Subcutaneous abdominal adipose tissue (tissue), 5 donors: ENCODE results near the gene GAPT.

ENCODE experiments used
- H3K27ac ChIP-seq: one replicate; pipeline ENCODE4 v1.7.0; 2013; ENCODE audit warnings: low read depth, mild to moderate bottlenecking, inconsistent platforms, low read length, moderate library complexity
- H3K27me3 ChIP-seq, 5 donors: one replicate each; pipeline ENCODE4 v1.7.0; 2013; ENCODE audit warnings: low read length in 5 of 5, inconsistent platforms in 1 of 5; ENCODE audit not compliant: control insufficient read depth in 5 of 5, insufficient read depth in 4 of 5
- H3K36me3 ChIP-seq, 5 donors: one replicate each; pipeline ENCODE4 v1.7.0; 2013; ENCODE audit warnings: low read length in 5 of 5; ENCODE audit not compliant: control insufficient read depth in 5 of 5, insufficient read depth in 5 of 5
- H3K4me1 ChIP-seq, 5 donors: one replicate each; pipeline ENCODE4 v1.7.0; 2013; ENCODE audit warnings: low read length in 5 of 5, mild to moderate bottlenecking in 3 of 5, moderate library complexity in 1 of 5; ENCODE audit not compliant: control insufficient read depth in 5 of 5, insufficient read depth in 5 of 5
- H3K4me3 ChIP-seq, 5 donors: one replicate each; pipeline ENCODE4 v1.7.0; 2013; ENCODE audit warnings: low read length in 5 of 5, low read depth in 1 of 5
- H3K9ac ChIP-seq, 5 donors: one replicate each; pipeline ENCODE4 v1.7.0; 2013; ENCODE audit warnings: low read length in 5 of 5, mild to moderate bottlenecking in 4 of 5, moderate library complexity in 3 of 5
- H3K9me3 ChIP-seq, 5 donors: one replicate each; pipeline ENCODE4 v1.7.0; 2013; ENCODE audit warnings: low read length in 5 of 5; ENCODE audit not compliant: control insufficient read depth in 5 of 5
- donor health status: healthy.
- donor health status: healthy.
- donor health status: healthy.
- donor health status: healthy.
- donor health status: healthy.

The GAPT gene

GRCh38 chr5:58491216-58491892 is at the start of gene GAPT:
GAPT (plus strand) TSS chr5:58491435; CDS start chr5:58494537, 3,102 bp downstream.
- Histone ChIP-seq H3K9me3 (no peaks in the 10 kb centered on the region), H3K9ac (no peak within 1 kb of the TSS), H3K27me3 (peaks cover 0 to 2% (median 0%) of the 10 kb centered on the region in 5 donors), H3K27ac (no peak within 1 kb of the TSS), H3K4me1 (no peaks in the 10 kb centered on the region), H3K36me3 (no peaks in the 10 kb centered on the region), H3K4me3 (no peak within 1 kb of the TSS)

DNA sequence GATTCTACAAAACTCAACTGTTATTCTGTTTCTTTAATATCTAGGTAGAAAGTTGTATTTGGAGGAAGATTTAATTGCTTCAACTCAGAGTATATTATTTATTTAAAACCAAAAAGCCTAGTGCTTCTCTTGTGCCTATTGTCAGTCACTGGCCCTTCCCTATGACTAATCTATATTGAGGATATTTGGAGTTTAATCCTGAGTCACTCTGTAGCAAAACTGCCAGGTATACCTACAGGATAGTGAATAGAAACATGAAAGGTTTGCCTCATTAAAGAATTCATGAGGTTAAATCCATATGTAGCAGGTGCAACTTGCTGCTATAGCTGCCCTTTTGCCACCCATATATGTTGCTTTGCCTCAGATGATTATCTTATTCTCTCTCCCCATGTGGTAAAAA is 46.4 kb upstream of the GAPT start:
- Histone ChIP-seq H3K27me3 (no peaks in the 10 kb centered on the region), H3K4me3 (no peak overlapping the region), H3K9me3 (peaks cover 0 to 5% (median 0%) of the 10 kb centered on the region in 5 donors), H3K36me3 (no peaks in the 10 kb centered on the region), H3K9ac (no peak overlapping the region), H3K4me1 (no peaks in the 10 kb centered on the region), H3K27ac (no peak overlapping the region)

GRCh38 chr5:58446024-58446423 is 45.2 kb upstream of the GAPT start:
- H3K4me3 ChIP-seq: no peak overlapping the region
- H3K27ac ChIP-seq: no peak overlapping the region
- peaks cover 0 to 5% (median 0%) of the 10 kb centered on the region in 5 donors for H3K9me3 ChIP-seq
- H3K36me3 ChIP-seq: no peaks in the 10 kb centered on the region
- no peak overlapping the region for H3K9ac ChIP-seq
- H3K27me3 ChIP-seq: no peaks in the 10 kb centered on the region
- no peaks in the 10 kb centered on the region for H3K4me1 ChIP-seq

DNA sequence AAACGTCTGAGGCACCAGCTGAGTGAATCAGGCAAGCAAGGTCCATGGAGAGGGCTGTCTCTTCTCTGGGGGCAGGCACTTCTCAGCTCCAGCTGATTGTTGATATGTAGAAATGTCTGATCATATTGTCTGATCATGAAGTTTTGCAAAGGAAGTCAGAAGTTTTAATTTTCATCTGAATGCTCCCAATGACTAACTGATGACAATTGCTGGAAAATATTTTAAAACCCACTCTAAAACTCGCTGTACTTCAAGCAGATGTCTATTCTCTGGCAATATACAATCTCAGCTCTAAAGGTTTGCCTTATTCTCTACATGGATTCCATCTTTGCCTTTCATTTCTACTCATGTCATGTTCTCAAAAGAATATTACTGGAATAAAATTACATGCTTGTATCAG is 44.0 kb upstream of the GAPT start:
- Histone ChIP-seq H3K9me3 (peaks cover 0 to 5% (median 0%) of the 10 kb centered on the region in 5 donors), H3K4me3 (no peak overlapping the region), H3K36me3 (no peaks in the 10 kb centered on the region), H3K4me1 (no peaks in the 10 kb centered on the region), H3K27me3 (no peaks in the 10 kb centered on the region), H3K27ac (no peak overlapping the region), H3K9ac (no peak overlapping the region)

DNA sequence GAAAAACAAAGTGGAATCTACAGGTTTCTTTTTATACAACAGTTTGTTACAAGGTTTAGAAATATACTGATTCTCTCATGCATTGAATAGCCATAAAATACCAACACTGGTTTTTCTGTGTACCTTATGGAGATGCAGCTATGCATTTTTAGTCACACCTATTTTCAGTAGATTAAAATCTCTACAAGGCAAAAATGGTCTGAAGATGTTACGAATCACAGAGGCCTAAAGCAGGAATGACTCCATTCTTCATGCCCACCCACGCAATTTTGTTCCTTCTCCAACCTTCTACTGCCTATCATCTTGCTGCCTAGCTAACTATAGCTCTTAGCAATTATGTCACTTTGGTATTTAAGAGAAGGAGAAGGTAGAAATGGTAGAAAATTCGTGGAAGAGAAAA is 41.2 kb upstream of the GAPT start:
- Histone ChIP-seq H3K4me1 (peaks cover 0 to 10% (median 7%) of the 10 kb centered on the region in 5 donors), H3K27ac (no peak overlapping the region), H3K9me3 (peaks cover 0 to 5% (median 0%) of the 10 kb centered on the region in 5 donors), H3K36me3 (peaks cover 13 to 21% (median 19%) of the 10 kb centered on the region in 5 donors), H3K9ac (no peak overlapping the region), H3K4me3 (no peak overlapping the region), H3K27me3 (no peaks in the 10 kb centered on the region)

DNA sequence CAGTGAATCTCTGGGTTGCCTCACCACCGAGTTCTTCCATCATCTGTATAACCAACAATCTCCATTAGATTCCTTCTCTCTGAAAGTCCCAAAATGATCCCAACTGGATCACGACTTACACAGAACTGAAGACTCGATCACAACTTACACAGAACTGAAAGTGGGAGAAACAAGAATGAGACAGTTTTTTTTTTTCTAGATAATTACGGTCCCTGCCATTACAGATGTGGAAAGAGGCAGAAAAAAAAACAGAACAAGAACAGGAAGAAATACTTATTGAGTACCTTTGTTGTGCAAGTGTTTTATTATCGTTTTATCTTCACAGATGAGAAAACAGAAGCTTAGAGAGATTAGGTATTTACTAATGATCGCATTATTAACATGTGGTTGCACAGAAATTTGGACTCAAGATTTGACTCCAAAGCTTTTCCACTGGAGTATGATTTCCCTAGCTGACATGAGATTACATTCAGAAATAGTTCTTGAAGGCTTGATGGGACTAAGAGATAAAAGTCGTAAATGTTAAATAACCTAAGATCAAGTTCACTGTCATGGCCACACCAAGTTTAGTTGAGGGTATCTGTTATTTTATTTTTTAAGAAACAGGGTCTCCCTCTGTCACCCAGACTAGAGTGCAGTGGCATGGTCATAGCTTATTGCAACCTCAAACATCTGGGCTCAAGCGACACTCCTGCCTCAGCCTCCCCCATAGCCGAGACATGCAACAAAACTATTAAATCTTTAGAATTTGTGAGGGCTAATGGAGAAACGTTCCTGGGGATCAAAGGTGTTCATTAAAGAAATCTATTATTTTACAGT is 40.2 kb upstream of the GAPT start:
- peaks cover 23 to 31% (median 29%) of the 10 kb centered on the region in 5 donors for H3K36me3 ChIP-seq
- no peaks in the 10 kb centered on the region for H3K27me3 ChIP-seq
- H3K27ac ChIP-seq: no peak overlapping the region

GRCh38 chr5:58451732-58452565 is 39.3 kb upstream of the GAPT start:
- no peaks in the 10 kb centered on the region for H3K27me3 ChIP-seq
- H3K9me3 ChIP-seq: no peaks in the 10 kb centered on the region
- no peak overlapping the region for H3K9ac ChIP-seq
- peaks cover 0 to 29% (median 23%) of the 10 kb centered on the region in 5 donors for H3K4me1 ChIP-seq
- peaks cover 31 to 40% (median 36%) of the 10 kb centered on the region in 5 donors for H3K36me3 ChIP-seq
- H3K27ac ChIP-seq: no peak overlapping the region
- no peak overlapping the region for H3K4me3 ChIP-seq

More for the DNA sequence above, 40.2 kb upstream of the GAPT start:
- Histone ChIP-seq H3K9ac (no peak overlapping the region), H3K9me3 (peaks cover 0 to 2% (median 0%) of the 10 kb centered on the region in 5 donors), H3K4me3 (no peak overlapping the region), H3K4me1 (peaks cover 0 to 20% (median 13%) of the 10 kb centered on the region in 5 donors)

DNA sequence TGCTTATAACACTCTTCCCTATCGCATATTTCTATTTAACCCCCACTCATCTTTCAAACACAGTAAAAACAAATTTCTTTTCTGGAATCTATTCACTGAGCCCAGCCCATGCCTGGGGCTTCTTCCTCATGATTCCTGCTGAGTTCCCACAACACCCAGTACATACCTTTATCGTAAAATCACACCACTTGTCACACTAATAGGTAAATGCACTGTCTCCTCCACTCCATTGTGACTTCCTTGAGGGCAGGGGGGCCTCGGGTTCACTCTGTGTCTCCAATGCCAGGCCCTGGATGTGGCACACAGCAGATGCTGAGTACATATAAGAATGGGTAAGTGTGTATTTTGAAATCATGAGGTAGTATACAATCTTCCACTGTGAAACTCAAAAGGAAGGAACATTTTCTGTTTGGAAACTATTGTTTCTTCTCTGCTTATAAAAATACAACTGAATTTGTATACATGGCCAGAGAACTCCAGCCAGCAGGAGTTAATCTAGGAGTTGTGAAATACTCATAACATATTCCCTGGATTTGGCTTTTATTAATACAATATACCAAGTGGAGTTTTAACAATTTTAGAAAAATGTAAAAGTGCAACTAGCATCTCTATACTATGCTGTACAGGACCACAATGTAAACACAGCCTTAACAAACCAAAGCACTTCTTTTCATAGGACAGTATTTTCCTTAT is 38.5 kb upstream of the GAPT start:
- peaks cover 0 to 36% (median 30%) of the 10 kb centered on the region in 5 donors for H3K4me1 ChIP-seq
- no peak overlapping the region for H3K27ac ChIP-seq
- no peak overlapping the region for H3K4me3 ChIP-seq
- no peaks in the 10 kb centered on the region for H3K27me3 ChIP-seq
- no peaks in the 10 kb centered on the region for H3K9me3 ChIP-seq
- no peak overlapping the region for H3K9ac ChIP-seq
- peaks cover 33 to 48% (median 40%) of the 10 kb centered on the region in 5 donors for H3K36me3 ChIP-seq

DNA sequence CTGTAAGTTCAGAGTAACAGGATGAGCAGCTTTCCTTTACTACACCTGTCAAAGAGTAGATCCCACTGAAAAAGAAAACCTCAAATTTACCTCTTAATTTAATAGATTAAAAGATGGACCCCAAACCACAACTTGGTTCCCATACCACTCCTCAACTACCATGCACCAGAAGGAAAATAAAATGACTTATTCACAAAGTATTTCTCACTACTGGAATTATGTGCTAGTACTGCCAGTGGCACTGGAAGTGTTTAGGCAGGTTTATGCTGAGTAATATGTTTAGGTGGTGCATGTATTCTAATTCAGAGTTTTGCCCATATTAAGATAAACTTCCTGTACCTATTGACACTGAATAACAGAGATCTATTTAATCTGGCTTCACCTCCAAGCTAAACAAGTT is 37.9 kb upstream of the GAPT start:
- peaks cover 33 to 49% (median 40%) of the 10 kb centered on the region in 5 donors for H3K36me3 ChIP-seq
- no peak overlapping the region for H3K27ac ChIP-seq

More for the DNA sequence above, 37.9 kb upstream of the GAPT start:
- Histone ChIP-seq H3K27me3 (no peaks in the 10 kb centered on the region), H3K4me3 (no peak overlapping the region), H3K9ac (no peak overlapping the region), H3K4me1 (peaks cover 0 to 41% (median 36%) of the 10 kb centered on the region in 5 donors), H3K9me3 (no peaks in the 10 kb centered on the region)
